H9 (cell line): ENCODE results near the gene BOD1. TPM values are rescaled to one million over a fixed set of nuclear protein-coding genes. Genes with fewer than 3 reads are reported as not detected.

Experiments used
- DNase-seq: peaks from one replicate; pipeline ENCODE4 v3.0.0-alpha.2; 2017
- H2AFZ ChIP-seq: one replicate; pipeline ENCODE4 v1.6.1; 2013; ENCODE audit warnings: mild to moderate bottlenecking, low read length, control low read depth, moderate library complexity
- H2AK5ac ChIP-seq: 2 replicates; pipeline ENCODE4 v1.6.1; 2013; ENCODE audit warnings: low read length, control low read depth, mixed read lengths; ENCODE audit not compliant: insufficient read length
- H2BK120ac ChIP-seq: one replicate; pipeline ENCODE4 v1.6.1; 2013; ENCODE audit warnings: low read depth, mild to moderate bottlenecking, low read length, control low read depth, inconsistent platforms; ENCODE audit not compliant: poor library complexity, severe bottlenecking
- H2BK12ac ChIP-seq: 2 replicates; pipeline ENCODE4 v1.6.1; 2013; ENCODE audit warnings: low read length, control low read depth, mixed read lengths, low read depth; ENCODE audit not compliant: insufficient read length
- H2BK15ac ChIP-seq: 2 replicates; pipeline ENCODE4 v1.6.1; 2013; ENCODE audit warnings: low read depth, low read length, control low read depth
- H2BK20ac ChIP-seq: one replicate; pipeline ENCODE4 v1.6.1; 2013; ENCODE audit warnings: low read depth, mild to moderate bottlenecking, low read length, control low read depth, inconsistent platforms; ENCODE audit not compliant: poor library complexity, severe bottlenecking
- H2BK5ac ChIP-seq: 2 replicates; pipeline ENCODE4 v1.6.1; 2013; ENCODE audit warnings: low read length, control low read depth, mixed read lengths; ENCODE audit not compliant: insufficient read length
- H3K14ac ChIP-seq: 2 replicates; pipeline ENCODE4 v1.6.1; 2013; ENCODE audit warnings: low read length, control low read depth; ENCODE audit not compliant: insufficient read depth
- H3K18ac ChIP-seq: 2 replicates; pipeline ENCODE4 v1.6.1; 2013; ENCODE audit warnings: low read depth, mild to moderate bottlenecking, mixed read lengths, low read length, control low read depth; ENCODE audit not compliant: insufficient read length
- H3K23ac ChIP-seq: 2 replicates; pipeline ENCODE4 v1.6.1; 2013; ENCODE audit warnings: low read length, control low read depth, mixed read lengths, low read depth; ENCODE audit not compliant: insufficient read length
- H3K23me2 ChIP-seq: 2 replicates; pipeline ENCODE4 v1.6.1; 2013; ENCODE audit warnings: low read depth, mild to moderate bottlenecking, mixed read lengths, low read length, control low read depth; ENCODE audit not compliant: insufficient read length, poor library complexity, severe bottlenecking
- H3K27ac ChIP-seq: 2 replicates; pipeline ENCODE4 v1.5.1; 2013; ENCODE audit warnings: low read length, control low read depth, mixed read lengths, low read depth; ENCODE audit not compliant: insufficient read length
- H3K27me3 ChIP-seq: 2 replicates; pipeline ENCODE4 v1.6.1; 2013; ENCODE audit warnings: low read length, control low read depth, inconsistent platforms; ENCODE audit not compliant: insufficient read depth
- H3K4ac ChIP-seq: 2 replicates; pipeline ENCODE4 v1.6.1; 2013; ENCODE audit warnings: low read depth, mild to moderate bottlenecking, control low read depth, inconsistent platforms, low read length, moderate library complexity
- H3K4me1 ChIP-seq: 2 replicates; pipeline ENCODE4 v1.6.1; 2013; ENCODE audit warnings: low read length, control low read depth, inconsistent platforms; ENCODE audit not compliant: insufficient read depth
- H3K4me2 ChIP-seq: 2 replicates; pipeline ENCODE4 v1.6.1; 2013; ENCODE audit warnings: low read length, control low read depth, mixed read lengths; ENCODE audit not compliant: insufficient read length, insufficient read depth
- H3K56ac ChIP-seq: 2 replicates; pipeline ENCODE4 v1.6.1; 2013; ENCODE audit warnings: low read depth, mild to moderate bottlenecking, mixed read lengths, low read length, control low read depth; ENCODE audit not compliant: insufficient read length
- H3K79me1 ChIP-seq: 2 replicates; pipeline ENCODE4 v1.6.1; 2013; ENCODE audit warnings: low read depth, mild to moderate bottlenecking, moderate library complexity, low read length, control low read depth, inconsistent platforms; ENCODE audit not compliant: insufficient read depth, poor library complexity, severe bottlenecking
- H3K79me2 ChIP-seq: 2 replicates; pipeline ENCODE4 v1.6.1; 2013; ENCODE audit warnings: low read length, control low read depth, inconsistent platforms; ENCODE audit not compliant: insufficient read depth
- H3K9ac ChIP-seq: 2 replicates; pipeline ENCODE4 v1.6.1; 2013; ENCODE audit warnings: low read length, control low read depth, mixed read lengths; ENCODE audit not compliant: insufficient read length; ENCODE audit errors: extremely low read depth
- H3K9me3 ChIP-seq: one replicate; pipeline ENCODE4 v1.6.1; 2013; ENCODE audit warnings: low read depth, low read length, inconsistent platforms; ENCODE audit not compliant: control insufficient read depth
- H3T11ph ChIP-seq: one replicate; pipeline ENCODE4 v1.6.1; 2013; ENCODE audit warnings: mild to moderate bottlenecking, low read length, control low read depth, inconsistent platforms
- H4K20me1 ChIP-seq: one replicate; pipeline ENCODE4 v1.6.1; 2013; ENCODE audit not compliant: control insufficient read depth, insufficient read length, insufficient read depth
- H4K5ac ChIP-seq: 2 replicates; pipeline ENCODE4 v1.6.1; 2013; ENCODE audit warnings: low read depth, mild to moderate bottlenecking, mixed read lengths, low read length, control low read depth; ENCODE audit not compliant: insufficient read length
- H4K8ac ChIP-seq: replicated peaks from 2 replicates; pipeline ENCODE4 v1.6.1; 2013; ENCODE audit warnings: low read length, control low read depth, mixed read lengths, low read depth; ENCODE audit not compliant: insufficient read length
- H4K91ac ChIP-seq: 2 replicates; pipeline ENCODE4 v1.6.1; 2013; ENCODE audit warnings: low read depth, mild to moderate bottlenecking, moderate library complexity, mixed read lengths, low read length, control low read depth; ENCODE audit not compliant: insufficient read length
- H3K27ac Mint-ChIP-seq, 3 experiments: 2 replicates in 2 of 3; 3 replicates in 1 of 3; pipeline ENCODE4 v1.8.0; 2020 to 2021; ENCODE audit warnings: mixed read lengths in 3 of 3, mild to moderate bottlenecking in 1 of 3, moderate library complexity in 1 of 3
- H3K27me3 Mint-ChIP-seq: 2 replicates; pipeline ENCODE4 v1.8.0; 2021; ENCODE audit warnings: low read depth, mild to moderate bottlenecking, moderate library complexity, mixed read lengths
- H3K36me3 Mint-ChIP-seq, 3 experiments: 2 replicates in 2 of 3; 3 replicates in 1 of 3; pipeline ENCODE4 v1.8.0; 2020 to 2021; ENCODE audit warnings: low read depth in 3 of 3, mixed read lengths in 3 of 3; ENCODE audit not compliant: insufficient read depth in 1 of 3
- H3K4me1 Mint-ChIP-seq, 2 experiments: 2 replicates each; pipeline ENCODE4 v1.8.0; 2020; ENCODE audit warnings: mixed read lengths in 2 of 2
- H3K4me3 Mint-ChIP-seq, 2 experiments: 2 replicates in 1 of 2; 3 replicates in 1 of 2; pipeline ENCODE4 v1.8.0; 2020 to 2021; ENCODE audit warnings: mild to moderate bottlenecking in 2 of 2, mixed read lengths in 2 of 2, moderate library complexity in 1 of 2
- H3K9me3 Mint-ChIP-seq, 2 experiments: 2 replicates in 1 of 2; 3 replicates in 1 of 2; pipeline ENCODE4 v1.8.0; 2020; ENCODE audit warnings: mild to moderate bottlenecking in 2 of 2, mixed read lengths in 2 of 2, moderate library complexity in 1 of 2
- WGBS: extraction: QIAGEN DNeasy Blood & Tissue Kit; methylation state at CpG from one replicate; pipeline ENCODE4 v1.1.7; 2013; ENCODE audit warnings: missing lambda C conversion rate, low lambda C conversion rate, mixed read lengths; ENCODE audit not compliant: insufficient read length; ENCODE audit errors: extremely low coverage; 5-methylcytosine and 5-hydroxymethylcytosine counted together
- total RNA-seq: library from RNA; stranded (reverse); gene quantifications from 2 replicates; pipeline ENCODE4 v1.2.1, GENCODE V29; 2021
- TF ChIP-seq, protein P1 (sequence below): fragments of 200-600 bp; sonication (generic); conservative IDR thresholded peaks from 3 replicates; pipeline ENCODE4 v1.8.0; 2021; ENCODE audit warnings: antibody characterized with exemption, mild to moderate bottlenecking

BOD1 gene
- total RNA-seq, 1 experiment from 2014 or later: 121 TPM

- peaks cover 7% of the 10 kb centered on the region for H3K27me3 Mint-ChIP-seq
- Histone ChIP-seq H3K79me1 (no peaks in the 10 kb centered on the region), H4K91ac (no peak overlapping the region), H3K56ac (no peak overlapping the region), H3K9me3 (no peaks in the 10 kb centered on the region), H3K9ac (no peak overlapping the region), H3K18ac (no peak overlapping the region), H3K23me2 (no peaks in the 10 kb centered on the region), H2BK15ac (no peak overlapping the region), H2BK120ac (no peak overlapping the region), H3K23ac (no peak overlapping the region), H2AK5ac (no peak overlapping the region), H3K79me2 (no peaks in the 10 kb centered on the region), H3K27me3 (no peaks in the 10 kb centered on the region), H3K4ac (no peak overlapping the region), H3K4me1 (peaks cover 7% of the 10 kb centered on the region; the same call in 1 of the 2 replicates), H3K27ac (no peak overlapping the region), H4K5ac (no peak overlapping the region), H4K20me1 (no peaks in the 10 kb centered on the region), H2AFZ (no peak overlapping the region), H2BK20ac (no peak overlapping the region), H3K14ac (no peak overlapping the region), H2BK5ac (no peak overlapping the region), H4K8ac (no peak overlapping the region), H2BK12ac (no peak overlapping the region), H3K4me2 (no peak overlapping the region), H3T11ph (no peak overlapping the region)
- peaks cover 54 to 55% of the 10 kb centered on the region in 2 experiments for H3K4me1 Mint-ChIP-seq
- H3K9me3 Mint-ChIP-seq: no peaks in the 10 kb centered on the region
- H3K4me3 Mint-ChIP-seq: peak overlapping the region in 1 of 2 experiments; percentile 22; a peak in 1 of 5 replicates
- TF ChIP-seq, protein P1, sequence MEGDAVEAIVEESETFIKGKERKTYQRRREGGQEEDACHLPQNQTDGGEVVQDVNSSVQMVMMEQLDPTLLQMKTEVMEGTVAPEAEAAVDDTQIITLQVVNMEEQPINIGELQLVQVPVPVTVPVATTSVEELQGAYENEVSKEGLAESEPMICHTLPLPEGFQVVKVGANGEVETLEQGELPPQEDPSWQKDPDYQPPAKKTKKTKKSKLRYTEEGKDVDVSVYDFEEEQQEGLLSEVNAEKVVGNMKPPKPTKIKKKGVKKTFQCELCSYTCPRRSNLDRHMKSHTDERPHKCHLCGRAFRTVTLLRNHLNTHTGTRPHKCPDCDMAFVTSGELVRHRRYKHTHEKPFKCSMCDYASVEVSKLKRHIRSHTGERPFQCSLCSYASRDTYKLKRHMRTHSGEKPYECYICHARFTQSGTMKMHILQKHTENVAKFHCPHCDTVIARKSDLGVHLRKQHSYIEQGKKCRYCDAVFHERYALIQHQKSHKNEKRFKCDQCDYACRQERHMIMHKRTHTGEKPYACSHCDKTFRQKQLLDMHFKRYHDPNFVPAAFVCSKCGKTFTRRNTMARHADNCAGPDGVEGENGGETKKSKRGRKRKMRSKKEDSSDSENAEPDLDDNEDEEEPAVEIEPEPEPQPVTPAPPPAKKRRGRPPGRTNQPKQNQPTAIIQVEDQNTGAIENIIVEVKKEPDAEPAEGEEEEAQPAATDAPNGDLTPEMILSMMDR: no peak
- peak overlapping the region in 1 of 3 experiments; percentile 16; a peak in 1 of 7 replicates for H3K27ac Mint-ChIP-seq
- no peak for DNase-seq
- H3K36me3 Mint-ChIP-seq: no peaks in the 10 kb centered on the region; a peak in 1 of 7 replicates
- WGBS: no CpG with 5 or more reads among the region's 8 CpGs
Observed at GRCh38 chr5:173644673-173645436, 28.4 kb upstream of the BOD1 start.
